Epithelial cell of prostate (primary cell): Measurements from ENCODE around the gene KCTD6.
A peak's percentile ranks its signal among the peaks of the same experiment; 100 is the strongest.
"Not testable (repeated sequence)": the region's sequence is repeated elsewhere in the genome, so short reads cannot be mapped to it uniquely, and the experiment has no call there.

ENCODE experiments used
- DNase-seq: peaks from one replicate; pipeline ENCODE4 v3.0.0-alpha.2; 2011; ENCODE audit warnings: low read depth, low spot score
- H3K27ac ChIP-seq: fragments of 450-650 bp; 2 replicates; pipeline ENCODE4 v1.5.1; 2017; ENCODE audit warnings: mild to moderate bottlenecking

KCTD6 gene

GRCh38 chr3:58521336-58521670, 29.4 kb downstream of the KCTD6 start:
- H3K27ac ChIP-seq = no peak overlapping the region
- no peak for DNase-seq

GRCh38 chr3:58521917-58522631, 30.2 kb downstream of the KCTD6 start:
- no peak overlapping the region for H3K27ac ChIP-seq
- DNase-seq = no peak

- H3K27ac ChIP-seq = no peak overlapping the region
- no peak for DNase-seq
Measured at GRCh38 chr3:58522759-58523425, 31.0 kb downstream of the KCTD6 start.

- DNase-seq = no peak
- H3K27ac ChIP-seq = no peak overlapping the region
Measured at GRCh38 chr3:58524326-58524888, 32.5 kb downstream of the KCTD6 start.

GRCh38 chr3:58526515-58526957, 34.6 kb downstream of the KCTD6 start:
- H3K27ac ChIP-seq = no peak overlapping the region
- peak; percentile 77 for DNase-seq

GRCh38 chr3:58527440-58527839, 35.5 kb downstream of the KCTD6 start:
- H3K27ac ChIP-seq, DNase-seq: not testable (repeated sequence)

- no peak for DNase-seq
Measured at GRCh38 chr3:58528629-58529028, 36.7 kb downstream of the KCTD6 start.

GRCh38 chr3:58529516-58530353, 37.8 kb downstream of the KCTD6 start:
- DNase-seq = no peak
- no peak overlapping the region for H3K27ac ChIP-seq

More at GRCh38 chr3:58528629-58529028, 36.7 kb downstream of the KCTD6 start:
- H3K27ac ChIP-seq = no peak overlapping the region

GRCh38 chr3:58530354-58530865, 38.5 kb downstream of the KCTD6 start:
- DNase-seq = no peak
- H3K27ac ChIP-seq = no peak overlapping the region

- no peak overlapping the region for H3K27ac ChIP-seq
- DNase-seq = no peak
Measured at GRCh38 chr3:58531555-58531954, 39.7 kb downstream of the KCTD6 start.

GRCh38 chr3:58531956-58532355, 40.1 kb downstream of the KCTD6 start:
- DNase-seq = no peak
- no peak overlapping the region for H3K27ac ChIP-seq

- no peak overlapping the region for H3K27ac ChIP-seq
- DNase-seq = no peak
Measured at GRCh38 chr3:58532794-58533220, 40.9 kb downstream of the KCTD6 start.

- no peak for DNase-seq
- no peak overlapping the region for H3K27ac ChIP-seq
Measured at GRCh38 chr3:58534592-58535494, 42.9 kb downstream of the KCTD6 start.

- H3K27ac ChIP-seq = no peak overlapping the region
- no peak for DNase-seq
Measured at GRCh38 chr3:58535531-58536500, 43.9 kb downstream of the KCTD6 start.

- DNase-seq = no peak
- no peak within 1 kb of the TSS for H3K27ac ChIP-seq
Measured at GRCh38 chr3:58536501-58537411, 44.9 kb downstream of the KCTD6 start, which contains the start of gene ACOX2. ACOX2 (minus strand) TSS chr3:58537190; CDS start chr3:58535106, 2,084 bp downstream.

GRCh38 chr3:58537412-58538301, 45.8 kb downstream of the KCTD6 start:
- H3K27ac ChIP-seq = no peak overlapping the region
- no peak for DNase-seq
